Hepatocyte (in vitro differentiated cells): ENCODE results near the gene SPACA9. TPM values are rescaled to one million over a fixed set of nuclear protein-coding genes. Genes with fewer than 3 reads are reported as not detected.

Experiments
- DNase-seq: peaks from one replicate; pipeline ENCODE4 v3.0.0-alpha.2; 2016; ENCODE audit warnings: low spot score
- H2AFZ ChIP-seq: fragments of 200-600 bp; sonication (generic); 2 replicates; pipeline ENCODE4 v1.6.0; 2016; ENCODE audit warnings: antibody characterized with exemption, mild to moderate bottlenecking
- H3K27ac ChIP-seq: fragments of 200-600 bp; sonication (generic); 2 replicates; pipeline ENCODE4 v1.5.1; 2016; ENCODE audit warnings: mild to moderate bottlenecking
- H3K27me3 ChIP-seq: fragments of 200-600 bp; sonication (generic); 2 replicates; pipeline ENCODE4 v1.6.1; 2016
- H3K36me3 ChIP-seq: fragments of 200-600 bp; sonication (generic); replicated peaks from 2 replicates; pipeline ENCODE4 v1.5.1; 2016; ENCODE audit warnings: low read depth; ENCODE audit not compliant: insufficient read depth
- H3K4me1 ChIP-seq: fragments of 200-600 bp; sonication (generic); 2 replicates; pipeline ENCODE4 v1.5.1; 2016; ENCODE audit warnings: mild to moderate bottlenecking, moderate library complexity; ENCODE audit not compliant: insufficient read depth
- H3K4me2 ChIP-seq: fragments of 200-600 bp; sonication (generic); 2 replicates; pipeline ENCODE4 v1.6.0; 2016
- H3K4me3 ChIP-seq: fragments of 200-600 bp; sonication (generic); 2 replicates; pipeline ENCODE4 v1.5.1; 2016; ENCODE audit warnings: mild to moderate bottlenecking
- H3K79me2 ChIP-seq: fragments of 200-600 bp; sonication (generic); 2 replicates; pipeline ENCODE4 v1.6.0; 2017; ENCODE audit warnings: mild to moderate bottlenecking
- H3K9me2 ChIP-seq: fragments of 200-600 bp; sonication (generic); replicated peaks from 2 replicates; pipeline ENCODE4 v1.6.0; 2017; ENCODE audit warnings: mild to moderate bottlenecking; ENCODE audit not compliant: insufficient read depth
- H3K9me3 ChIP-seq: fragments of 200-600 bp; sonication (generic); 2 replicates; pipeline ENCODE4 v1.5.1; 2016; ENCODE audit warnings: low read depth, mild to moderate bottlenecking
- H4K20me1 ChIP-seq: fragments of 200-600 bp; sonication (generic); 2 replicates; pipeline ENCODE4 v1.6.0; 2016; ENCODE audit warnings: mild to moderate bottlenecking; ENCODE audit not compliant: insufficient read depth, poor library complexity, severe bottlenecking
- CTCF ChIP-seq: fragments of 200-600 bp; sonication (generic); IDR thresholded peaks from 2 replicates; pipeline ENCODE4 v1.5.1; 2016; ENCODE audit warnings: antibody characterized with exemption, mild to moderate bottlenecking; ENCODE audit not compliant: poor library complexity
- EZH2 ChIP-seq: fragments of 200-600 bp; sonication (generic); IDR thresholded peaks from 2 replicates; pipeline ENCODE4 v1.6.1; 2016; ENCODE audit warnings: antibody characterized with exemption, mild to moderate bottlenecking, borderline replicate concordance
- EZH2phosphoT487 ChIP-seq: fragments of 200-600 bp; sonication (generic); IDR thresholded peaks from one replicate; pipeline ENCODE4 v1.6.1; 2018; ENCODE audit warnings: antibody characterized with exemption, mild to moderate bottlenecking, low read depth, moderate library complexity; ENCODE audit not compliant: unreplicated experiment, severe bottlenecking
- WGBS: methylation state at CpG from one replicate; pipeline ENCODE4 v1.1.6; 2016; ENCODE audit warnings: low lambda C conversion rate; ENCODE audit errors: missing lambda C conversion rate; 5-methylcytosine and 5-hydroxymethylcytosine counted together
- polyA plus RNA-seq: library from polyadenylated mRNA; unstranded; fragments of >200 nt; fragmentation: Nextera tagmentation; extraction: Ambion mirVana; gene quantifications from 2 replicates; pipeline ENCODE4 v1.2.1, GENCODE V29; 2016
- total RNA-seq: library from RNA; depleted of rRNA; stranded (reverse); fragments of >200 nt; gene quantifications from 2 replicates; pipeline ENCODE4 v1.2.3, GENCODE V29; 2014

Gene SPACA9
- total and polyA plus RNA-seq, 2 experiments from 2014 or later: 1.9 to 3.3 TPM

GRCh38 chr9:132903574-132904492 lies 25.1 kb downstream of the SPACA9 start:
- H3K27ac ChIP-seq: no peak overlapping the region
- H3K9me2 ChIP-seq: no peaks in the 10 kb centered on the region
- no peak overlapping the region for H3K4me3 ChIP-seq
- no peak overlapping the region for H2AFZ ChIP-seq
- no peaks in the 10 kb centered on the region for H3K79me2 ChIP-seq
- DNase-seq: no peak
- WGBS: 83% methylated on average over 13 of the region's 13 CpGs
- H3K27me3 ChIP-seq: no peaks in the 10 kb centered on the region
- no peaks in the 10 kb centered on the region for H4K20me1 ChIP-seq
- H3K4me1 ChIP-seq: no peaks in the 10 kb centered on the region
- TF ChIP-seq EZH2phosphoT487 (no peak), CTCF (no peak), EZH2 (no peak)
- H3K4me2 ChIP-seq: no peak overlapping the region
- no peaks in the 10 kb centered on the region for H3K9me3 ChIP-seq
- no peaks in the 10 kb centered on the region for H3K36me3 ChIP-seq

- 96% methylated on average over 12 of the region's 12 CpGs for WGBS
- Histone ChIP-seq H3K9me2 (no peaks in the 10 kb centered on the region), H3K36me3 (no peaks in the 10 kb centered on the region), H2AFZ (no peak overlapping the region), H3K27me3 (no peaks in the 10 kb centered on the region), H3K9me3 (no peaks in the 10 kb centered on the region), H4K20me1 (no peaks in the 10 kb centered on the region), H3K4me3 (no peak overlapping the region), H3K27ac (no peak overlapping the region), H3K4me2 (no peak overlapping the region), H3K4me1 (no peaks in the 10 kb centered on the region), H3K79me2 (no peaks in the 10 kb centered on the region)
- no peak for DNase-seq
- TF ChIP-seq EZH2phosphoT487: no peak
- no peak for TF ChIP-seq CTCF
- no peak for TF ChIP-seq EZH2
These were observed 27.0 kb downstream of the SPACA9 start for GRCh38 chr9:132905726-132906125.

- no peak overlapping the region for H3K27ac ChIP-seq
- H4K20me1 ChIP-seq: no peaks in the 10 kb centered on the region
- H3K36me3 ChIP-seq: no peaks in the 10 kb centered on the region
- H3K9me2 ChIP-seq: no peaks in the 10 kb centered on the region
- no peaks in the 10 kb centered on the region for H3K4me1 ChIP-seq
- H3K27me3 ChIP-seq: no peaks in the 10 kb centered on the region
- DNase-seq: no peak
- 98% methylated on average over 7 of the region's 7 CpGs for WGBS
- no peak for TF ChIP-seq EZH2phosphoT487
- H3K79me2 ChIP-seq: no peaks in the 10 kb centered on the region
- H2AFZ ChIP-seq: no peak overlapping the region
- no peaks in the 10 kb centered on the region for H3K9me3 ChIP-seq
- H3K4me3 ChIP-seq: no peak overlapping the region
- no peak overlapping the region for H3K4me2 ChIP-seq
These were observed 29.9 kb downstream of the SPACA9 start for GRCh38 chr9:132908635-132909034.

GRCh38 chr9:132909311-132909710 lies 30.6 kb downstream of the SPACA9 start:
- Histone ChIP-seq H3K4me2 (no peak overlapping the region), H2AFZ (no peak overlapping the region), H3K27me3 (no peaks in the 10 kb centered on the region), H3K79me2 (no peaks in the 10 kb centered on the region), H3K36me3 (no peaks in the 10 kb centered on the region), H3K9me2 (no peaks in the 10 kb centered on the region), H3K4me3 (no peak overlapping the region), H3K27ac (no peak overlapping the region), H3K4me1 (no peaks in the 10 kb centered on the region), H4K20me1 (no peaks in the 10 kb centered on the region), H3K9me3 (no peaks in the 10 kb centered on the region)
- no peak for DNase-seq
- WGBS: 78% methylated on average over 2 of the region's 2 CpGs
- no peak for TF ChIP-seq EZH2
- TF ChIP-seq CTCF: no peak
- TF ChIP-seq EZH2phosphoT487: no peak
